H1 (cell line): ENCODE data around the gene LEMD2. TPM values are rescaled to one million over a fixed set of nuclear protein-coding genes. Genes with fewer than 3 reads are reported as not detected.

Experiments used
- CTCF ChIA-PET: fragments of 300-600 bp; sonication (Branson Sonifier 250); formaldehyde crosslinking; loops from one replicate; lab custom pipeline; 2021; ENCODE audit not compliant: partially characterized antibody; lab: Charles Lee
- POLR2A ChIA-PET: fragments of 300-600 bp; sonication (Branson Sonifier 250); formaldehyde crosslinking; loops from one replicate; lab custom pipeline; 2021; ENCODE audit warnings: inconsistent platforms; ENCODE audit not compliant: partially characterized antibody; lab: Charles Lee
- DNase-seq, 2 experiments: peaks; one replicate each; pipeline versions ENCODE4 v3.0.0 to v3.0.0-alpha.2; 2010 to 2022; ENCODE audit warnings: low spot score in 2 of 2, low read depth in 1 of 2, mixed read lengths in 1 of 2
- FAIRE-seq: peaks from 2 replicates; lab custom pipeline; 2011; peaks lifted over from hg19 to GRCh38; lab: Jason Lieb, UNC
- H2AFZ ChIP-seq: 2 replicates; pipeline ENCODE4 v1.8.1; 2012; ENCODE audit warnings: low read length, inconsistent platforms
- H2AK5ac ChIP-seq: 2 replicates; pipeline ENCODE4 v1.6.1; 2013; ENCODE audit warnings: low read depth, low read length
- H2BK120ac ChIP-seq: replicated peaks from 2 replicates; pipeline ENCODE3; 2013; ENCODE audit warnings: low read depth, low read length, inconsistent platforms
- H2BK12ac ChIP-seq: 2 replicates; pipeline ENCODE4 v1.6.1; 2013; ENCODE audit warnings: low read depth, low read length
- H2BK15ac ChIP-seq: 2 replicates; pipeline ENCODE4 v1.6.1; 2013; ENCODE audit warnings: low read length
- H2BK20ac ChIP-seq: 2 replicates; pipeline ENCODE4 v1.6.1; 2013; ENCODE audit warnings: low read length
- H2BK5ac ChIP-seq: 2 replicates; pipeline ENCODE4 v1.6.1; 2013; ENCODE audit warnings: low read depth, low read length
- H3K14ac ChIP-seq: 2 replicates; pipeline ENCODE4 v1.6.1; 2013; ENCODE audit warnings: inconsistent platforms; ENCODE audit not compliant: insufficient read length
- H3K18ac ChIP-seq: 2 replicates; pipeline ENCODE4 v1.6.1; 2013; ENCODE audit warnings: low read length; ENCODE audit errors: extremely low read depth
- H3K23ac ChIP-seq: 2 replicates; pipeline ENCODE4 v1.6.1; 2013; ENCODE audit warnings: inconsistent platforms; ENCODE audit not compliant: insufficient read length
- H3K23me2 ChIP-seq: 2 replicates; pipeline ENCODE4 v1.6.1; 2013; ENCODE audit warnings: low read depth, low read length
- H3K27ac ChIP-seq: 2 replicates; pipeline ENCODE4 v1.6.1; 2011; ENCODE audit warnings: low read depth, low read length, inconsistent platforms
- H3K27me3 ChIP-seq, 4 experiments: replicated peaks in 1 of 4; 1 replicate in 1 of 4; 2 replicates in 3 of 4; pipeline versions ENCODE4 v1.6.1 to v1.8.1; 2011 to 2013; ENCODE audit warnings: low read length in 3 of 4, mild to moderate bottlenecking in 3 of 4, inconsistent platforms in 2 of 4, mixed read lengths in 2 of 4, moderate library complexity in 1 of 4; ENCODE audit not compliant: control insufficient read depth in 3 of 4, insufficient read depth in 3 of 4; ENCODE audit errors: extremely low read depth in 1 of 4
- H3K36me3 ChIP-seq, 4 experiments: 2 replicates each; pipeline versions ENCODE4 v1.6.1 to v1.8.1; 2011 to 2013; ENCODE audit warnings: mild to moderate bottlenecking in 4 of 4, low read length in 3 of 4, moderate library complexity in 2 of 4, control low read depth in 1 of 4, inconsistent platforms in 1 of 4; ENCODE audit not compliant: insufficient read depth in 4 of 4, control insufficient read depth in 2 of 4
- H3K4ac ChIP-seq: replicated peaks from 2 replicates; pipeline ENCODE3; 2013; ENCODE audit warnings: low read length, low read depth, mixed read lengths, inconsistent platforms; ENCODE audit not compliant: insufficient read length
- H3K4me1 ChIP-seq, 4 experiments: replicated peaks in 1 of 4; 1 replicate in 1 of 4; 2 replicates in 3 of 4; pipeline versions ENCODE4 v1.6.1 to v1.8.1; 2011 to 2013; ENCODE audit warnings: low read length in 3 of 4, inconsistent platforms in 2 of 4, mixed read lengths in 1 of 4; ENCODE audit not compliant: insufficient read depth in 4 of 4, control insufficient read depth in 3 of 4
- H3K4me2 ChIP-seq, 2 experiments: 2 replicates each; pipeline versions ENCODE4 v1.6.1 to v1.8.1; 2011 to 2013; ENCODE audit warnings: low read depth in 2 of 2, low read length in 2 of 2, control low read depth in 1 of 2, inconsistent platforms in 1 of 2, mild to moderate bottlenecking in 1 of 2; ENCODE audit not compliant: insufficient read depth in 1 of 2
- H3K4me3 ChIP-seq, 4 experiments: fragments of 200-600, 300-600 bp in 1 of 4; sonication (generic), shearing (Covaris generic), sonication (Bioruptor Twin) in 1 of 4; 2 replicates each; pipeline versions ENCODE4 v1.5.1 to v1.8.1; 2011 to 2016; ENCODE audit warnings: low read length in 4 of 4, low read depth in 3 of 4, control low read depth in 2 of 4, inconsistent platforms in 2 of 4, mild to moderate bottlenecking in 2 of 4, mixed read lengths in 1 of 4, moderate library complexity in 1 of 4; ENCODE audit not compliant: insufficient read depth in 2 of 4; ENCODE audit errors: extremely low read depth in 1 of 4
- H3K56ac ChIP-seq: replicated peaks from 2 replicates; pipeline ENCODE3; 2013; ENCODE audit warnings: low read depth, mild to moderate bottlenecking, mixed read lengths, low read length, inconsistent platforms; ENCODE audit not compliant: insufficient read length
- H3K79me1 ChIP-seq: 2 replicates; pipeline ENCODE4 v1.6.1; 2013; ENCODE audit warnings: low read depth, low read length, control low read depth
- H3K79me2 ChIP-seq, 2 experiments: 2 replicates each; pipeline versions ENCODE4 v1.6.1 to v1.8.1; 2012 to 2013; ENCODE audit warnings: low read length in 2 of 2, mild to moderate bottlenecking in 2 of 2, inconsistent platforms in 1 of 2; ENCODE audit not compliant: insufficient read depth in 2 of 2, control insufficient read depth in 1 of 2
- H3K9ac ChIP-seq, 4 experiments: replicated peaks in 1 of 4; 1 replicate in 1 of 4; 2 replicates in 3 of 4; pipeline versions ENCODE4 v1.6.1 to v1.8.1; 2011 to 2013; ENCODE audit warnings: low read depth in 3 of 4, low read length in 3 of 4, control low read depth in 2 of 4, mild to moderate bottlenecking in 2 of 4, moderate library complexity in 2 of 4, inconsistent platforms in 1 of 4; ENCODE audit errors: extremely low read depth in 1 of 4
- H3K9me3 ChIP-seq, 2 experiments: 2 replicates each; pipeline versions ENCODE4 v1.6.1 to v1.8.1; 2012 to 2013; ENCODE audit warnings: mild to moderate bottlenecking in 2 of 2, moderate library complexity in 2 of 2, control low read depth in 1 of 2, inconsistent platforms in 1 of 2, low read depth in 1 of 2, low read length in 1 of 2, mixed read lengths in 1 of 2; ENCODE audit not compliant: insufficient read depth in 2 of 2
- H4K20me1 ChIP-seq, 2 experiments: replicated peaks in 1 of 2; 2 replicates each; pipeline versions ENCODE3 to v1.8.1; 2011 to 2013; ENCODE audit warnings: inconsistent platforms in 2 of 2, low read length in 2 of 2, mild to moderate bottlenecking in 1 of 2; ENCODE audit not compliant: insufficient read depth in 2 of 2, control insufficient read depth in 1 of 2
- H4K5ac ChIP-seq: 2 replicates; pipeline ENCODE4 v1.6.1; 2013; ENCODE audit warnings: low read length, low read depth, mixed read lengths, inconsistent platforms; ENCODE audit not compliant: insufficient read length
- H4K8ac ChIP-seq: 2 replicates; pipeline ENCODE4 v1.8.0; 2013; ENCODE audit warnings: mild to moderate bottlenecking, moderate library complexity, low read length, inconsistent platforms; ENCODE audit not compliant: insufficient read depth; ENCODE audit errors: extremely low read depth
- H4K91ac ChIP-seq: replicated peaks from 2 replicates; pipeline ENCODE3; 2013; ENCODE audit warnings: low read length, mixed read lengths, inconsistent platforms; ENCODE audit not compliant: insufficient read length
- CEBPB ChIP-seq: IDR thresholded peaks from 2 replicates; pipeline ENCODE4 v1.6.1; 2012; ENCODE audit warnings: low read depth, low read length
- EGR1 ChIP-seq: IDR thresholded peaks from 2 replicates; pipeline ENCODE4 v1.6.1; 2011; ENCODE audit warnings: low read depth, low read length, borderline replicate concordance
- KDM4A ChIP-seq: IDR thresholded peaks from one replicate; pipeline ENCODE4 v1.7.1; 2012; ENCODE audit warnings: low read depth, mild to moderate bottlenecking, moderate library complexity, low read length, inconsistent platforms; ENCODE audit not compliant: severe bottlenecking
- MAX ChIP-seq: IDR thresholded peaks from 2 replicates; pipeline ENCODE4 v1.6.1; 2012; ENCODE audit warnings: inconsistent platforms
- POLR2A ChIP-seq, 2 experiments: IDR thresholded peaks; 1 replicate in 1 of 2; 2 replicates in 1 of 2; pipeline ENCODE4 v1.6.1; 2011; ENCODE audit warnings: low read depth in 2 of 2, low read length in 2 of 2, mild to moderate bottlenecking in 2 of 2; ENCODE audit errors: control extremely low read depth in 1 of 2
- SAP30 ChIP-seq: fragments of 300-600 bp; sonication (generic); IDR thresholded peaks from 2 replicates; pipeline ENCODE4 v1.7.1; 2012; ENCODE audit warnings: low read length, moderate library complexity, mild to moderate bottlenecking, inconsistent platforms; ENCODE audit not compliant: insufficient read depth, insufficient replicate concordance
- SIX5 ChIP-seq: IDR thresholded peaks from 2 replicates; pipeline ENCODE4 v1.6.1; 2011; ENCODE audit warnings: mild to moderate bottlenecking, low read depth, low read length
- TAF1 ChIP-seq: IDR thresholded peaks from 2 replicates; pipeline ENCODE4 v1.6.1; 2011; ENCODE audit warnings: mild to moderate bottlenecking, low read depth, low read length
- WGBS, 2 experiments: shearing (Covaris generic) in 1 of 2; methylation state at CpG; one replicate each; pipeline versions ENCODE4 v1.1.6 to v1.1.7; 2013 to 2015; ENCODE audit warnings: low lambda C conversion rate in 2 of 2, mixed read lengths in 2 of 2, inconsistent platforms in 1 of 2, low coverage in 1 of 2, missing lambda C conversion rate in 1 of 2; ENCODE audit not compliant: insufficient replicate concordance in 2 of 2, insufficient coverage in 1 of 2, insufficient read length in 1 of 2; ENCODE audit errors: extremely low coverage in 1 of 2, missing lambda C conversion rate in 1 of 2; 5-methylcytosine and 5-hydroxymethylcytosine counted together
- long read RNA-seq, 2 experiments: library from RNA in 1 of 2; library from capped mRNA in 1 of 2; stranded (forward); transcript quantifications; one replicate each; pipeline ENCODE4 v2.0.0, GENCODE V29; 2021; ENCODE audit warnings: inconsistent platforms in 1 of 2
- polyA minus RNA-seq, 3 experiments: library from RNA; depleted of rRNA, polyadenylated mRNA; stranded (reverse); fragments of >200 nt; gene quantifications; 1 replicate in 2 of 3; 2 replicates in 1 of 3; pipeline ENCODE4 v1.2.3, GENCODE V29; 2011
- polyA plus RNA-seq, 7 experiments: library from polyadenylated mRNA; depleted of rRNA in 3 of 7; stranded (reverse) in 5 of 7; unstranded in 2 of 7; fragments of >200 nt in 5 of 7; fragments of 200-250 nt in 2 of 7; gene quantifications; 1 replicate in 5 of 7; 2 replicates in 1 of 7; 4 replicates in 1 of 7; pipeline versions ENCODE4 v1.2.1 to v1.2.3, GENCODE V29; 2011 to 2013; ENCODE audit warnings: missing spikeins in 2 of 7, mixed read lengths in 2 of 7
- total RNA-seq: library from RNA; stranded (reverse); fragmentation: NEBNext Ultra II Directional; extraction: Animal tissue kit (Norgen Biotek cat#: 25700); gene quantifications from 2 replicates; pipeline ENCODE4 v1.2.1, GENCODE V29; 2021

The LEMD2 gene
- total RNA-seq (54.1 and 57.3 TPM in 2 replicates), polyA plus RNA-seq (2011; rRNA removed) (32.7 and 54.9 TPM in 2 replicates), polyA minus RNA-seq (2011; rRNA and poly(A)+ RNA removed) (47.6 and 60.5 TPM in 2 replicates)
- polyA plus RNA-seq (2011; cell fraction: cytosol; rRNA removed), result 58.9 TPM
- polyA plus RNA-seq (2011; cell fraction: nucleus; rRNA removed), result 127 TPM
- polyA plus RNA-seq (2012, experiment 1 of 2), result 58.7 to 71.6 TPM (median 62.9 TPM) in 4 replicates
- 48.3 TPM for polyA plus RNA-seq (2012, experiment 2 of 2)
- polyA plus RNA-seq (2013, experiment 1 of 2), result 44.0 TPM
- 48.2 TPM for polyA plus RNA-seq (2013, experiment 2 of 2)
- 36.8 TPM for polyA minus RNA-seq (2011; cell fraction: cytosol; rRNA and poly(A)+ RNA removed)
- polyA minus RNA-seq (2011; cell fraction: nucleus; rRNA and poly(A)+ RNA removed), result 82.4 TPM
- long read RNA-seq, experiment 1, transcript LEMD2-201 (9 exons, 2,958 nt), result major isoform, 5 of 25 reads
- long read RNA-seq, experiment 1, partial matches to known transcripts, result 4 of 25 reads
- long read RNA-seq, experiment 1, other reads (novel, unspliced or antisense), result 15 of 25 reads
- long read RNA-seq, experiment 2, partial matches to known transcripts, result 1 of 1 reads
- long read RNA-seq, experiment 2, other reads (novel, unspliced or antisense), result 0 of 1 reads

GRCh38 chr6:33788694-33789549 lies at the start of gene LEMD2:
TSS of gene LEMD2 (minus strand) at chr6:33789130. CDS start at chr6:33789116, 14 bp downstream.
- peak within 1 kb of the TSS; percentile 70 to 84 (median 80) for H3K9ac ChIP-seq
- no peak within 1 kb of the TSS for H3K23ac ChIP-seq
- H2BK20ac ChIP-seq, result peak within 1 kb of the TSS; percentile 76; the same call in 1 of the 2 replicates
- peaks cover 2% of the 10 kb centered on the region for H3K23me2 ChIP-seq
- no peaks in the 10 kb centered on the region for H3K27me3 ChIP-seq
- H3K36me3 ChIP-seq, result peaks cover 2 to 17% (median 7%) of the 10 kb centered on the region in 4 experiments; a peak in 5 of 8 replicates
- H2BK120ac ChIP-seq, result peak within 1 kb of the TSS; percentile 81
- H3K14ac ChIP-seq, result no peak within 1 kb of the TSS
- H3K18ac ChIP-seq, result peak within 1 kb of the TSS; percentile 96
- peak within 1 kb of the TSS; percentile 54 for H3K4ac ChIP-seq
- H3K27ac ChIP-seq, result peak within 1 kb of the TSS; percentile 76
- WGBS, 2 experiments, result 6% methylated on average over 55 of the region's 86 CpGs; no CpG with 5 or more reads in 1 of the 2 experiments
- H3K4me3 ChIP-seq, result peak within 1 kb of the TSS; percentile 59 to 94 (median 74)
- peak within 1 kb of the TSS; percentile 34 for H3K56ac ChIP-seq
- POLR2A ChIA-PET, result interaction anchor here (0.8 to 4.5 kb wide), 6 partner anchors 11 to 230 kb away, joined by 3 to 39 read pairs (median 5); no protein-coding TSS in a partner anchor
- H4K8ac ChIP-seq, result peak within 1 kb of the TSS; percentile 95
- H3K4me2 ChIP-seq, result peak within 1 kb of the TSS; percentile 83 to 93
- CTCF ChIA-PET, result interaction anchor here (1.0 to 1.9 kb wide), 6 partner anchors 9 to 353 kb away, joined by 3 to 5 read pairs (median 4); partner anchors contain the start of gene MLN
- DNase-seq, result peak; percentile 71 to 95
- H4K91ac ChIP-seq, result peak within 1 kb of the TSS; percentile 36
- peaks cover 18 to 63% (median 30%) of the 10 kb centered on the region in 4 experiments for H3K4me1 ChIP-seq
- peak within 1 kb of the TSS; percentile 72 for H2AFZ ChIP-seq
- peak within 1 kb of the TSS; percentile 96 for H2BK5ac ChIP-seq
- H2BK15ac ChIP-seq, result peak within 1 kb of the TSS; percentile 83
- peaks cover 8% of the 10 kb centered on the region for H3K79me1 ChIP-seq
- FAIRE-seq, result no peak
- peaks cover 0 to 2% of the 10 kb centered on the region in 2 experiments for H4K20me1 ChIP-seq
- H2AK5ac ChIP-seq, result peak within 1 kb of the TSS; percentile 87
- peak within 1 kb of the TSS; percentile 73 for H4K5ac ChIP-seq
- H2BK12ac ChIP-seq, result peak within 1 kb of the TSS; percentile 99
- H3K79me2 ChIP-seq, result peaks cover 11 to 44% of the 10 kb centered on the region in 2 experiments
- no peaks in the 10 kb centered on the region for H3K9me3 ChIP-seq
- 0 out of 2 replicates have a peak, but pooled peaks have one; percentile 14 for TF ChIP-seq EGR1
- TF ChIP-seq TAF1, result peak; percentile 73; the same call in 1 of the 2 replicates
- no peak for TF ChIP-seq CEBPB
- TF ChIP-seq MAX, result no peak
- peak in 1 of 2 experiments; percentile 52; a peak in 2 of 3 replicates for TF ChIP-seq POLR2A (IDR thresholded peaks at IDR 0.05; ENCODE audit: control extremely low read depth in 1 of 2, low read depth in 2 of 2, low read length in 2 of 2)
- peak; percentile 90 for TF ChIP-seq SIX5
- peak; percentile 40 for TF ChIP-seq KDM4A
- peak; percentile 75 for TF ChIP-seq SAP30
